Activated gamma-delta T cell (primary cell): ENCODE results near the gene APOL2.
"Not testable (repeated sequence)": the region's sequence is repeated elsewhere in the genome, so short reads cannot be mapped to it uniquely, and the experiment has no call there.

Source experiments
- DNase-seq: peaks from one replicate; lab custom pipeline; 2025; lab: John Stamatoyannopoulos, UW

Gene APOL2

GRCh38 chr22:36197514-36198146, 41.7 kb downstream of the APOL2 start:
- no peak for DNase-seq

GRCh38 chr22:36197065-36197440, 42.3 kb downstream of the APOL2 start:
- no peak for DNase-seq

GRCh38 chr22:36196254-36197064, 42.9 kb downstream of the APOL2 start:
- DNase-seq: no peak

- DNase-seq: no peak
Observed at GRCh38 chr22:36194971-36195370, 44.4 kb downstream of the APOL2 start.

DNA sequence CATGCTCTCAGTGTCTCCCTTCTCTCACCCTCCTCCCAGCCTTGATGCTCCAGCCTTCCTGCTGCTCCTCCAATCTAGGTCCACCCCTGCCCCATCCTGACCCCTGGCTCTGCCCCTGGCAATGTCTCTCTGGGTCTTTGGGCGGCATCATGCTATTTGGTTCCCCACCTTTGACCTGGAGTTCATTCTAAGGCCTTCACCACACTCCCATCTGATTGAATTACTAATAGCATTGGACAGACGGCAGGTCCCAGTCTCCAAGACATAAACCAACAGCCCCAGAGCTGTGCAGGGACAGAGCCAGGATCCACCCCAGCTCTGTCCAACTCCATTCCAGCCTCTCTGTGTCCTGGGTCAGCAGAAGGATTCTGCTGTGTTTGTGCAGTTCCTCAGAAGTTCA, 44.9 kb downstream of the APOL2 start:
- DNase-seq: no peak

- DNase-seq: no peak
Observed at GRCh38 chr22:36193577-36193976, 45.8 kb downstream of the APOL2 start.

GRCh38 chr22:36193171-36193570, 46.2 kb downstream of the APOL2 start:
- no peak for DNase-seq

GRCh38 chr22:36192542-36192941, 46.8 kb downstream of the APOL2 start:
- DNase-seq: no peak

- DNase-seq: no peak
Observed at GRCh38 chr22:36191106-36191836, 48.1 kb downstream of the APOL2 start.

GRCh38 chr22:36187862-36188261, 51.5 kb downstream of the APOL2 start:
- DNase-seq: not testable (repeated sequence)

DNA sequence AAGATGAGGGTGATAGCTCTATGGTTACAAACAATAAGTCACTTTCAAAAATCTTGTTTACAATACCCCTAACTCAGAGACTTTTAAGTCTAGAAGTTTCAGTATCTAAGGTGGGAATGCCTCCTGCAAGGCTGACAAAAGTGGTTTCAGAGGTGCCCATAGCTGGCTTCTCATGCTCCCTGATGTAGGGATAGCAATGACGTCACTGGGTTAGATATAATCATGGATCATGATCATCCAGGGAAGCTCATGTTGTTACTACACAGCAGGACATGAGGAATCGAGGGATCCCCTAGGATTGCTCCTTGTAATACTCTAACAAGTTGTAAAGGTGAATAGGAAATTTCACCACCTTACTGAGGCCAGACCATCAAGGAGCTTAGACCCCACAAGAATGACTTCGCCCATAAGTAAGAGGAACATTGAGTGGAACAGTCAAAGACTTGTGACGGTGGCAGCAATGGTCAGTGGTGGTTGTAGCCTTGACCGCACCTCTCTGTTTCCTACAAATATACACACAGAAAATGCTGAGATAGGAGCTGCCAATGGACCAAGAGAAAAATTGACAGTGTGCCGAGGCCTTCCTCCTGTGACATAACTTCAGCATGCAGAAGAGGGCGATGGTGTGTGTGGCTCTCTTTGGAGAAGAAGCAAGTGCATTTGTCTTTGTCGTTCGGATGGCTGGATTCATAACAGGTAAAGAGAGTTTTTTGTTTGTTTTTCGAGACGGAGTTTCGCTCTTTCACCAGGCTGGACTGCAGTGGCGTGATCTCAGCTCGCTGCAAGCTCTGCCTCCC, 53.3 kb downstream of the APOL2 start:
- DNase-seq: no peak

GRCh38 chr22:36184433-36185025, 54.8 kb downstream of the APOL2 start:
- no peak for DNase-seq

DNA sequence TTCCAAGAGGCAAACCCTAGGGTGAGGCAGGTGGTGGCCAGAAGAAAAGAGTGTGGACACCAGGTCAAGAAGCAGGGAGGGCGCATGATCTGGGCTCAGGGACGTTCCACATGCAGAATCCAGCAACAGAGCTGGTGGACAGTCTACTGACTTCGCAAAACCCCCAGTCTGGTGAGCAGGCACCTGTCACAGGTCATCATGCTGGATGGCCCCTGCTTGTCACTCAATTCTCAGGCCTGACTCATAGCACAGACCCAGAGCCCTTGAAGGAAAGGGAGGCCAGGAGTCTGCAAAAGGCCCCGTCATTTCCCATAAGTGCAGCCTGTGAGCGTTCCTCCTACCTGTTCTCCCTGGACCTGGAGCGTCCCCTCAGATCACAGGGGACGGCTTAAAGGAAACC, 55.9 kb downstream of the APOL2 start:
- no peak for DNase-seq

DNA sequence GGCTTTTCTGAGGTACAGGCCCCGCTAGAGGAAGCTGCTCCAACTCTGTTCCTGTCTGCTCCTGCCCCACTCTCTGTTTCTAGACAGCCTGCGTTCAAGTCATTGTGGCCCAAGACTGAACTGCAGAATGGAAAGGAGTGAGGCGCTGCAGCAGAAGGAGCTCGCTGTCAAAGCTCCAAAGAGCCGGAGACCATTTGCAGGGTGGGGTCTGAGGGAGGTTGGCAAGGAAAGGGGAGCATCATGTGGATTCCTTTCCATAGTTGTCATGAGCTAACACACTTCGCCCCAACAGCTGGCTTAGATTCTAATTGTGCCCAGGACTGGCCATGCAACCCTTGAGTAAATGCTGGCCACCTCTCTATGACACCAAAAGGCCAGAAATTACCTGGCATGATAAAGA, 56.5 kb downstream of the APOL2 start:
- no peak for DNase-seq

DNA sequence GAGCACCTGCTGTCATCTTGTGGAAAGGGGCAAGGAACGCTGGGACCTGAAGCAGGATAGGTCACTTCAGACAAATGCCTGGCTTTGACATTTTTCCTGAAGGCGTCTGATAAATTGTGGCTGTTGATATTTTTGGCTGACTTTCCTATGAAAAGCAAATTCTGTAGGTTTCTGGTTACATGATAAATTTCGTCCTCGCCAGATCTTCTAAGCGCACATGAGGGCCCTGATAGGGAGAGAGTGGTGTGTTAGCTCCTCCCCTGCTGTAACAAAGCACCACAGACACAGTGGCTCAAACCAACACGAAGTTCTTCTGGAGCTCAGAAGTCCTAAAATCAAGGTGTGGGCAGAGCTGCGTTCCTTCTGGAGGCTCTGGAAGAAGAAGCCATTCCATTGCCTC, 57.3 kb downstream of the APOL2 start:
- no peak for DNase-seq

- DNase-seq: no peak
Observed at GRCh38 chr22:36180928-36181327, 58.4 kb downstream of the APOL2 start.

GRCh38 chr22:36180038-36180880, 59.1 kb downstream of the APOL2 start:
- no peak for DNase-seq

DNA sequence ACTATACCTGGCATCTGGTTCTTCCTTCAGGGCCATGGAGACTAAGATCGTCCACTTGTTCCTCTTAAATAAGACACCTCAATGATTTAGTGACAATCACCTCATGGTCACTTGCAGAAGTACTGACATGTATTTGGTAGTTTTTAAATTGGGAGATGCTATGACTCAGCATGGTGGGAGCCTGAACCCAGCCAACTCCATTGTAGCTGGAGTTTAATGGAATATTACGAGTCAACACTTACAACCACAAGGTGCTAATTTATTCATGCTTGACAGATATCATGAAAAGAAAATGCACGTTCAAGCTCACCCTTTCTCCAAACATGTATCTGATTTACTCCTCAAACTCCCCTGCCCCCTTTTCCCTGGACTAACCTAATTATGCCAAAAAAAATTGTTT, 62.2 kb downstream of the APOL2 start:
- DNase-seq: no peak
